T-helper 1 cell treated with Interleukin-12 subunit alpha and Interleukin-12 subunit beta and Interleukin-4 antibody, amounts not matched to agents 30 ng/mL and 1 ng/mL, for 36 hours (primary cell): Measurements from ENCODE around the gene WDR26. TPM values are rescaled to one million over a fixed set of nuclear protein-coding genes. Genes with fewer than 3 reads are reported as not detected.

Experiments used
- intact Hi-C: fragments of 100-400 bp; cut with micrococcal nuclease; formaldehyde crosslinking; loops from one replicate; pipeline ENCODE4 v1.15.1; 2024
- total RNA-seq: library from RNA; stranded (reverse); gene quantifications from 2 replicates; pipeline ENCODE4 v1.2.3, GENCODE V29; 2022

Gene WDR26
- total RNA-seq, 1 donor from 2014 or later, result 90.3 TPM

DNA sequence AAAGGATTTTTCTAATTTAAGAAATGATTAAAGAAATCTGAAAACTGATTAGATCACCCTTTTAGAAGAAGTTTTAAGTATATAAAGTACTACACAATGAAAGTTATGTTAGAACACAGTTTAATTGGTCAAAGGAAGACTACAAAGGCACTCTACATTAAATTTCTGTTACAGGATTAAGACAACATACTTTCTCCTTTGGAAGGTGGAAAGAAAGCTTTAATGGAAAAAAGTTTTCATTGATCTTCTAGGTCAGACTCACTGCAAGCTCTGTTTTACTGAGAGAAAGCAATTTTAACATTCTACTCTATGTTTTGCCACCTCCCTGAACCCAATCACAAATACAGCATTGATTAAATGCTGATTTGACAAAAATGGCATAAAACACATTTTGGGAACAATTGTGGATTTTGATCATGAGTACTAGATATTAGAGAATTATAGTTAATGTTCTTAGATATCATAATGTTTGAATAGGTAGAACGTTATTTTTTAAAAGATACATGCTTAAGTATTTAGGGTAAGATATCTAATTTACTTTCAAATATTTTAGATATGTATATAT lies 32.0 kb downstream of the WDR26 start:
- intact Hi-C loops, result no loop called here

DNA sequence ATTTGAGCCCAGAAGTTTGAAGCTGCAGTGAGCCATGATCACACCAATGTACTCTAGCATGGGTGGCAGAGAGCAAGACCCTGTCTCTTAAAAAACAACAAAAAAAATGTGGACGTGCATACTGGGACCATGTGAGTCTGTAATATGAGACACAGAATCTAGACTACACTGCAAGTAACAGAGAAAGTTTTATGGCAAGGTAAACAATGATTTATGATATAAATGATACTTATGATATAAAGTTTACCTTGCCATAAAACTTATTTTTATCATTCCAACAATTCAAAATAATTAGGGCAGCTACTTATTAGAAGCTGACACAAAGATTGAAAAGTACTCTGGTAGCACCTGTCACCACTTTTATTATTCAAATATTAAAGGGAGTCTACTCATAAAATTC lies 34.7 kb downstream of the WDR26 start:
- intact Hi-C loops, result loop anchor here (2.0 kb wide), 1 partner anchor 13 kb away; no protein-coding TSS in a partner anchor

DNA sequence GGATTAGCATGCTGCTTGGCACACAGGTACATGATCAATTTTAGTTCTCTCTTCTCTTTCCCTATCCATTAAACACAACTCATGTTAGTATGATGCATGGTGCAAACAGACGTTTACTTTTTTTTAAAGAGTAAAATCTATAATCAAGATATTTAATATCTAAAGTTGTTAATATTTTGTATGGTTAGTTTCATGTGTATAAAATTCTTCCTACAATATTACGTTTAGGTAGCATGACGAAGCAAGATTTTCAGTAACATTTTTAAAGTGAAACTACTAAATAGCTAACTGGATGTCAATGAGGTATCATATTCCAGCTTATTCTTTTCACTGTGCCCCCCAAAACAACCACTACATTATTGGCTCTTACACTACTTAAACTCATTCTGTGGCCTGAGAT lies 41.3 kb downstream of the WDR26 start:
- intact Hi-C loops, result no loop called here

DNA sequence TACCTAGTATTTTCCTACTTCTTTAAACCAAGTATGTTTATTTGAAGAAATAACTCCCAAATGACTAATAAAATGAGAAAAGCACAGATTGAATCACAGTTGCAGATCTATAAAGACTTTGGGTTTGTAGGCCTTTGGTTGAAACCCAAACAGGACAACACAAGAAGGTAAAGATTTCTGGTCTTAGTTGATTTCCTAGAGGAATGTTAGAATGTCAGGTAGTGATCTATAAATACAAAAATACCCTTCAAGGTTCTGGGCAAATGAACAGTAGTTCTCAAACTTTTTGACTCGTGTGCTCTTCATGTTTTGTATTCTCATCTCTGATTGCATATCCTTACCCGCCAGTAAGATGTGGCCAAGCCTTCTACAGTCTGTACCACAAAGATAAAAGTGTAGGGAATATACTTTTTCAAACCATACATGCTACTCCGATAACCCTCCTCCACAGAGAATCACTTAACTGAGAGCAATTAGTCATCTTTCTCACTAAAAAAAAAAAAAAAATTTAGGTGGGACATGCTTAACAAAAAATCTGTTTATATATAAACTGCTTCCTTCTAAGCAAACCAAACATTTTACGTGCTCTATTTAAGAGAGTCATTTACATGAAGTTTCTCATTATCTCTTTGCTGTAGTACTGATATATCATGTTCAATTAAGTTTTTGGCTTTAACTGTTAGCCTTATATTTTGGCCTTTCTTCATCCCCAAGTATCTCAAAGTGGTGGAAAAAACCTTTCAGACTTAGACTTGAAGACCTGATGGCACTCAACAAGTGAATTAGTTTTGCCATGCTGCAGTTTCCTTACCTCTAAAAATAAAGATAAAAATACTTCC lies 42.0 kb downstream of the WDR26 start:
- intact Hi-C loops, result no loop called here

DNA sequence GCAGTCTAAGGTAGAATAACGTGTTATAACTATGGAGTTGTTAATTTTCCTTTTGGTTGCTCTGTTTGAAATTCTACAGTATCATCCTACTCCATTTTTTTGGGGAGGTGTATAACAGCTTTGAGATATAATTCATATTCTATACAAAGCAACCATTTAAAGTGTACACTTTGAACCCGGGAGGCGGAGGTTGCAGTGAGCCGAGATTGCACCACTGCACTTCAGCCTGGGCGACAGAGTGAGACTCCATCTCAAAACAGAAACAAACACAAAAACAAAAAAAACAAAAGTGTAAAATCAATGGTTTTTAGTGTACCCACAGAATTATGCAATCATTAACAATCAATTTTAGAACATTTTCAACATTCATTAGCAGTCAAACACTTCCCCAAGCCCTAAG lies 44.1 kb downstream of the WDR26 start:
- intact Hi-C loops, result no loop called here

DNA sequence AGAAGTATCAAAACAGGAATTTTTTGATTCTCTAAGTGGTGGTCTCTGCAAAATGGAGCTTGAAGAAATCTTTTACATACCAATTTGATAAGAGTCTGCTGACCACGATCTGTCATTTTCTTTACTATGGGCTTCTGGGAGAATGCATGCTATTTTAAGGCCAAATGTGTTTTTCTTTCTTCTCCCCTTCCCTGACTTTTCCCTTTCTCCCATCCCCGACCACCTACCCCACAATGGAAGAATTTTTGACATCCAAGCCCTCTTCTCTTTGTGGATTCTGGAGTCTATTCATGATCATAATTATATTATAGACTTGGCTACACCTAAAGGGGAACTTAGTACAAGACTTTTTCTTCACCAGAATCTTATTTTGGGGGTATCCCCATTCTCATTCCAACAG lies 46.7 kb downstream of the WDR26 start:
- intact Hi-C loops, result loop anchor here (2.0 kb wide), 1 partner anchor 13 kb away; no protein-coding TSS in a partner anchor

DNA sequence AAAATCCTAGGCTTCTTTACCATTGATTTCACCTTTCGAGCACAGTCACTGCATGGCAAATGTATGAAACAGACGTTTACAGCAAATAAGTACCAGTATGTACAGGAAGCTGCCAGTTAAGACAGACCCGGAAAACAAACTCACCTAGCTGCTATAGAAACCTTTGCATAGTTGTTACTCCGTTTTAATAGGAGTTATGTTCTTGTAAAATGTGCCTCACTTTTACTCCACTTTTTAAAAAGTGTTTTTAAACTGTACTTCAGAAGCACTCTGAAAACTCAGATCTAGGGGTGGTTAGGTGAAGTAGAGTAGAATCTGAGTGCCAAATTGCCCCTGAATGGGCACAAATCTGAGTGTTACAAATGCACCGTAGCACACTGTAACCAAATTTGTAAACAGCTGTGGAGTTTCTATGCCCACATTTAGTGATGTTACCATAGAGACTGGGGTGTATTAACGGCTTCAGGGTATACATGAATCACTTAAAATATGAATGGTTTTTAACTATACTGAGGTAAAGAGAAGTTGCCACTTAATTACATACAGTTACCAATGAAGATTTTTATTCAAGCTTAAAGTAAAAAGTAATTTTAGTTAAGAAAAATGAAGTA lies 47.2 kb downstream of the WDR26 start:
- intact Hi-C loops, result loop anchor here (2.0 kb wide), 1 partner anchor 13 kb away; no protein-coding TSS in a partner anchor

DNA sequence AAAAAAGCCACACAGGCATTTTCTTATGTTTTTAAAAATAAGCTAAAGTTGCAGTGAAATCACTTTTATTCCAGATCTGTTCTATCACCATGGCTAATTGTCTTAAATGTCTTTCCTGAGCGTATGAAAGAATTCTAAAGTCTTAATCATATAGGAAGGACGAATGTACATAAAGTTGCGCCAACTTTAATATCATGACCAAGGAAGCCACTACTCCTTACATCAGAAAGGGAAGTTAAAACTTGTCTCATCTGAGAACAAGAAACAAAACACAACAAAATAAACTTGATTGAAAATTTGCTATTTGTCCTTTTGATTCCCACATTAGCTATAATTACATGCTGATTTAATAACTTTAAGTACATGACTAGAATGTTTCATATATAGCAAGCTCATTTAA lies 51.4 kb downstream of the WDR26 start:
- intact Hi-C loops, result no loop called here

DNA sequence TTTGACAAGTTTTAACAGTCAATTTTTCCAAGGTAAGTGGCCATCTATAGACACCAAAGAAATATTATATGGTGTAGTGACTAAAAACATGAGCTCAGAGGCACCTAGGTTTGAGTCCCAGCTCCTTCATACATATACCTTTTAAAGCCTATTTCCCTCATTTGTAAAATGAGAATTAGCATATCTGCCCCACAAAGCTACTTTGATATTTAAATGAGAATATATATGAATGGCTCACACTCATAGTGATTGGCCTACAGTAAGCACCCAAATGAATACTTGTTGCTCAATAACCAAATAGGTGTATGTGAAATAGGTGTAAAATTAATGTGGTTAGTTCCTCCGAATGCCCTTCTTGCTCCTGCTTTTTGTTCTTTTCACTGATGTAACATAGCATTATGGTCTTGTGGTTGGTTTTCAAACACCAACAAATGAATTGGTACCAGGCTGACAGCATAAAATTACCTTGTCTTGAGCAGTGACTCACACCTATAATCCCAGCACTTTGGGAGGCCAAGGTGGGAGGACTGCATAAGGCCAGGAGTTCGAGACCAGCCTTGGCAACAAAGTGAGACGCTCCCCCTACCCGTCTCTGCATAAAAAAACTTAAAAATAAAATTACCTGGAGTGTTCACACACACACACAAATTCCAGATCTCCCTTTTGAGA lies 52.6 kb downstream of the WDR26 start:
- intact Hi-C loops, result loop anchor here (2.0 kb wide), 3 partner anchors 49 to 199 kb away; partner anchors contain the start of gene DEGS1

DNA sequence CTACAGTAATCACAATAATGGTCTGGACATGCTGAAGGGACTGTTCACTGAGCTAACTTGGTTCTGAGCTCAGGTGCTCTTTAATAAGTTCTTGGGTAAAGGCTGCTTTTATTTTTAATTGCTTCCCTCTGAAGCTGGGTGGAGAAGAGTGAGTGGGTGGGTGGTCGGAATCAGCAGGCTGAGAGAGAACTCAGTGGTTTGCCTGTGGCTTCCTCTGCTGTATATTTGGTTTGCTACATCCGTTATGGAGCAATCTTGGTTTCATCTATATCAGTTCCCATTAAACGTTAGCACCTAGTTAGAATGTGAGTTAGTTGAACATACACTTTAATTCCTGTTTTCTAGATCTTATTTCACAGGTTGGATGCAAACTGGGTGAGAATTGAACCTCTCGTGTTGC lies 54.6 kb downstream of the WDR26 start:
- intact Hi-C loops, result loop anchor here (1.0 to 2.0 kb wide), 4 partner anchors 47 to 265 kb away; partner anchors contain the start of gene DEGS1

DNA sequence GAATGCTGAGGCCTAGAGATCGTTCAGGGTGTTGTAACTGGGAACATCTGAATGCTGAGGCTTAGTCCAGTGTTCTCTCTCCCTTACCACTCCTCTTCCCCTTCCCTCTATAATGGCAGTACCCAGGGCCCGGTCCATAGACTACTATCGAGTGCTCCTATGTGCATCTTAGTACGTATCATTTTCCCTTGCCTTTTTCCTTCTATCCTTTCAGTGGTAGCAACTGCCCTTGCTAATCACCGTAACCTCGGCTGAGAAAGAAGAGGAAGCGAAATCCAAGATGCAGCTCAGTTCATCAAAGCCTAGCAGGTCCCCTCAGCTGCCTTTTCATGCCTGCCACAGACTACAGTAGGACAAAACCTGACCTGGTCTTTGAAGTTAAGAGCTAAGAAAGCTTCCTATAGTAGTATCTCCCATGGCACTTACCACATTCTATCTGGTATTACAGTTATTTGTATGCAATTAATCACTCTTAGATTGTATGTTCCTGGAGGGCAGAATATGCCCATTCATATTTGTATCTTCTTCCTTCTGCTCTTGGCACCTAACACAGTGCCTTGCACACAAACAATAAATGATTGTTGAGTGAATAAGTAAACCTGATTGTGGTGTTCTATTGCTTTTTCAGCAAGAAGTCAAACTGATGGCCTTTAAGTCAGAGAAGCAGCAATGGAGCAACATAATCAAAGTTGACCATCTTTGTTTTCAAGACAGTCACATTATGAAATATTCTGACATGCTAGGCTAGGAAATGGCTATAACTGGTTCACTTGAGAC lies 55.6 kb downstream of the WDR26 start:
- intact Hi-C loops, result no loop called here

DNA sequence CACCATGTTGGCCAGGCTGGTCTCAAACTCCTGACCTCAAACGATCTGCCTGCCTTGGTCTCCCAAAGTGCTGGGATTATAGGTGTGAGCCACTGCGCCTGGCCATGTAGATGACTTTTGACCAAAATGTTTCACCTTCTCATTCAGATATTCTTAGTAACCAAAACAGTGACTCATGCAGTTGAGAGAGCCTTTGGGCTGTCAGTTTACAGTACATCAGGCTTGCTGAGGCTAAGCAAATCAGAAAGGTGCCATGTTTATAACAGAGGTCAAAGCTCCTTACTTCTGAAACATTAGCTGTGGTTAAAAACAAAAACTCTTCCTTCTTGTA lies 57.0 kb downstream of the WDR26 start:
- intact Hi-C loops, result loop anchor here (1.0 kb wide), 2 partner anchors 9 to 21 kb away; partner anchors contain the start of gene CNIH4

DNA sequence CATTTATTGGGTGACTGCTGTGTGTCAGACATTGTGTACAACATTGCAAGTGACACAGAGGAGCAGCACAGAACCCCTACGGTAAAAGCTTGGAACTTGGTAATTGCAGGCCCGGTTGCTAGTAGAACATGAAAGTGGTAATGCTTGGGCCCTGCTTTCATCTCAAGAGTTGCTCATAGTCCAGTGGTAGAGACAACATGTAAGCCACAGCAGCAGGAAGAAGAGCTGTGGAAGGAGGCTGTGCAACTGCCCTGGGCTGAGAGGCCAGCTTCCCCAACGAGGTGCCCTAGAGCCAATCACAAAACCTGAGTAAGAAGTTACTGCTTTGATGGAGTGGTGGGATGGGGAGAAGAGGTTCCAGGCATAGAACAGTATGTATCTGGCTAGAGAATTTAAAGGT lies 59.5 kb downstream of the WDR26 start:
- intact Hi-C loops, result no loop called here

DNA sequence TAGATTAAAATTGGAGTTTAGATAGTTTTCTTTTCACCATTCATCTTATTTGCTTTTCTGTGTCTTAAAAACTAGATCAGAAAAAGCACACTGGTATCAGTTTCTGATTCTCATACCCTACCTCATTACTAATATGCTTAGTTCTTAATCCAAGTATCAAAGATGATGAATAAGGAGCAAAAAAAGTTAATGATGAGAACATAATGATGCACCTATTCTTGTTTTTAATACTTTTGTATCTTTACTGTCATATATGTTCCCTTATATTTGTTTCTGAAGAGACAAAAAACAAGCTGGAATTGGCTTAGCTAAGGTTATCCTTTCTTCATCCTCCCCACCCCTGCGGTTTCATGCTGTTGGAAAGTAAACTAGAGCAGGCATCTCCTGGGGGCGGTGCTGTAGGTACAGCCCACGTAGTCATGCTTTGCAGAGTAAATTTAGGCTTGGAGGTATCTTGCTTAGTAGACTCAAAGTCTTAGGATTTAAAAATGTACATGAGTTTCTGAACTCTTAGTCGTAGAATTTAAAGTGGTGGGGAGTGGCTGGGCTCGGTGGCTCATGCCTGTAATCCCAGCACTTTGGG lies 61.5 kb downstream of the WDR26 start:
- intact Hi-C loops, result no loop called here

DNA sequence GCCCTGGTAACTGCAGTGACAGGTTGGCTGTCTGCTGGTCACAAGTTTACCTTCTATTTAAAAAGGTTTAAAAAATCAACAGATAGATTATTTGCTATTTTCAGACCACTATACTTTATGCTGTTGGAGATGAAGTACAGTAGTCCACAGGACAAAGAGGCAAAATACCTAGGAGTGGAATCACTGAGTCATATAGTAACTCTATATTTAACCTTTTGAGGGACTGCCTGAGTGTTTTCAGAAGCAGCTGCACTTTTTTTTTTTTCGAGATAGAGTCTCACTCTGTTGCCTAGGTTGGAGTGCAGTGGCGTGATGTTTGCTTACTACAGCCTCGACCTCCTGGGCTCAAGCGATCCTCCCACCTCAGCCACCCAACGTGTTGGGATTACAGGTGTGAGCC lies 66.2 kb downstream of the WDR26 start:
- intact Hi-C loops, result loop anchor here (1.0 kb wide), 1 partner anchor 9 kb away; no protein-coding TSS in a partner anchor

DNA sequence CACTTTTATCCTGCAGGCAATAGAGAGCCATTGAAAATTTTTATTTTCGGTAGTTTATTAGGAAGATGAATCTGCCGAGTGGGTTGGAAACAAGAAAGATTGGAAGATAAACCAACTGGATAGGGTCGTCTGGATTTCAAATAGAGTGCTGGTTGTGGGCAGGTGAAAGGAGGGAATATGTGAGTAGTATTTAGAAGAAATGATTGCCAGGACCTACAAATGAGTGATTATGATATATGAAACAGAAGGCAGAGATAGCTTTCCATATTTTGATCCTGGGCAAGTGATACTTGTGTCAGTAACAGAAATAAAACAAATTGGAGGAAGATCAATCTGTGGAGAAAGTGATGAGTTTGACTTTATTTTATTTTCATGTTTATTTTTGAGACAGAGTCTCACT lies 75.4 kb downstream of the WDR26 start:
- intact Hi-C loops, result loop anchor here (5.0 kb wide), 1 partner anchor 1717 kb away; no protein-coding TSS in a partner anchor

DNA sequence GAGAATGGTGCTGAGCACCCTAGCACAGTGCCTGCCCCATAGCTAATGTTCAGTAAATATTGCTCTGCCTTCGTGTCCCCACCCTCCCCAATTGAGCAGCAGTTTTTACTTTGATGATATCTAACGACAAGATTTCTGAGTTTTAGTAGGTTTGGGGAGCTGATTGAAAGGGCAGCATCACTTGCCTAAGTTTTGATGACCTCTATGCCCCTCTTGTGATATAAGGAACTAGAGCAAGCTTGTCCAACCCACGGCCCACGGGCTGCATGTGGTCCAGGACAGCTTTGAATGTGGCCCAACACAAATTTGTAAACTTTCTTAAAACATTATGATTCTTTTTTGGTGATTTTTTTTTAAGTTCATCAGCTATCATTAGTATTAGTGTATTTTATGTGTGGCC lies 76.4 kb downstream of the WDR26 start:
- intact Hi-C loops, result loop anchor here (5.0 kb wide), 1 partner anchor 1716 kb away; no protein-coding TSS in a partner anchor

DNA sequence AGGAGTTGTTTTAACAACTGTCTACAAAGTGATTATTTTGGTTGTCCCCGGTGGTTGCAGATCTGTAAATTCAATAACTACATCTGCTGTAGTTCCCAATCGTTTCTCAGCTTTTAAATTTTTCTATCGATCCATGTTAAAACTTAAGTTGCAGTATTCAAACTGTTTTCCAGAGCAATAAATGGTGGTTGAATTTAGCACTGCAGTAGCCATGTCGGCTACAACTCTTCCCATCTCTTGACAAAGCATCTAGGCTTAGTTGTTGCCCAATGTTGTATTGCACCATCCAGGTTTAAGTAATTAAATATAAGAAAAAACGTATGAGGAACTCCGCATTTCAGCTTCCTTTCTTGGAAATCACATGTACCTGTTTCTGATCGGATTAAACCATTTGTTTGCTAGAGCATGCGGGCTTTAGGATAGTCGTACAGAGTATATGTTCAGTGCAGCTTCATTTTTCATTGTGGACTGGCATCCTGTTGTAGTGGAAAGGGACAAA lies 76.9 kb downstream of the WDR26 start:
- intact Hi-C loops, result loop anchor here (1.0 to 5.0 kb wide), 5 partner anchors 8 to 1715 kb away; no protein-coding TSS in a partner anchor

DNA sequence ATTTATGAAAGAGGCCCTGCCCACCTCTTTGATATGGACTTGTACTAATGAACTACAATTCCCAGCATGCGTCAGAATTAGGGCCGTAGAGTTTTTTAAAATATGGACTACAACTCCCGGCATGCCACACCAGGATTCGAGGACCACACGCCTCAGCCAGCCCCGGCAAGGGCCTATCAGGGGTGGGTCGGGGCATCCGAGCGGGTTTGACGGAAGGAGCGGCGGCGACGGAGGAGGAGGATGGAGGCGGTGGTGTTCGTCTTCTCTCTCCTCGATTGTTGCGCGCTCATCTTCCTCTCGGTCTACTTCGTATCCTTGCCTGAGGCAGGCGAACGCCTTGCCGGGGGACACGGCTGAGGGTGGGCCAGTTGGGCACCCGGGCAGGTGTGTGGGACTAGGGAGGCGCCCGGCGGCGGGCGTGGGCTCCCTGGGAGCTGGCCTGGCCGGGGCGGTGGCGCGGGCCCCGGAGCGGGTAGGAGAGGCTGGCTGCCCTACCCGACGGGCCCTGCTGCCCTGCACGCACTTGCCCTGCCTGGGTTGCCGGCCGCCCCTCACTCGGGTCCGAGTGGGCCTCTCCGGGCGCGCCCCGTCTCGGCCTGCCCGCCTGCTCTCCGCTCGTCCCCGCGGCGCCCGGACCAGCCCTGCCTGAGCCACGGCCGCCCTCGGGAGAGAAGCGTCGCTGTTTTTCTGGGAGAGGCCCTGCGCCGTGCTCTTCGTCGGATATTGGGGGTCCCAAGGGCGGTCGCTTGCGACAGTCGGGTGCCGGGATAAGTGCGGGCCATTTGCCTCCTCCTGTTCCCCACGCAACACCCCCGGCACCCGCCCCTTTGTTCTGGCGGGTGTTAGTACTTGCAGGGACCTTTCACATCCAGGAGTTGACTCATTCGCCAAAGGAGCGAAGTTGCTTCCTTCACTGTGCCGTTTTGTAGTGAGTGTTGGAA lies 77.6 kb downstream of the WDR26 start, which contains the start of gene CNIH4:
Gene CNIH4 (plus strand): TSS at position 195 of the 941 bp plus-strand sequence. CDS start 46 bp downstream, at position 241.
- intact Hi-C loops, result loop anchor here (1.0 to 5.0 kb wide), 13 partner anchors 8 to 1715 kb away; partner anchors contain the start of genes AIDA, BROX, FBXO28 and NVL
